Tibial artery (tissue), 4 donors: Measurements from ENCODE around the gene ZNF81.
"Not testable (repeated sequence)": the region's sequence is repeated elsewhere in the genome, so short reads cannot be mapped to it uniquely, and the experiment has no call there.

Source experiments
- DNase-seq, 2 donors: peaks; one replicate each; pipeline ENCODE4 v3.0.0-alpha.2; 2019
- H3K27ac ChIP-seq, 2 donors: fragments of 200-600 bp; sonication (generic) in 1 of 2; 1 replicate in 1 of 2; 2 replicates in 1 of 2; pipeline ENCODE4 v1.5.1; 2018 to 2019; ENCODE audit warnings: mild to moderate bottlenecking in 1 of 2
- H3K27me3 ChIP-seq, 2 donors: fragments of 200-600 bp; sonication (generic) in 1 of 2; one replicate each; pipeline versions ENCODE4 v1.5.1 to v1.6.0; 2016 to 2019
- H3K36me3 ChIP-seq, 3 donors: fragments of 200-600 bp; sonication (generic) in 2 of 3; one replicate each; pipeline ENCODE4 v1.5.1; 2016 to 2019; ENCODE audit warnings: mild to moderate bottlenecking in 2 of 3
- H3K4me1 ChIP-seq, 4 donors: fragments of 200-600 bp; sonication (generic) in 2 of 4; 1 replicate in 3 of 4; 2 replicates in 1 of 4; pipeline ENCODE4 v1.5.1; 2016 to 2019
- H3K4me3 ChIP-seq, 2 donors: fragments of 200-600 bp; sonication (generic) in 1 of 2; 1 replicate in 1 of 2; 2 replicates in 1 of 2; pipeline ENCODE4 v1.5.1; 2018 to 2019; ENCODE audit warnings: mild to moderate bottlenecking in 2 of 2
- H3K9me3 ChIP-seq, 3 donors: fragments of 200-600 bp; sonication (generic) in 1 of 3; one replicate each; pipeline ENCODE4 v1.5.1; 2016 to 2019
- intact Hi-C: fragments of 100-400 bp; cut with DNase I; formaldehyde crosslinking; loops from one replicate; pipeline ENCODE4 v1.15.0; 2023; ENCODE audit warnings: low total_unique reads
- TF ChIP-seq, protein P1 (sequence below), 2 experiments: fragments of 200-600 bp in 1 of 2; fragments of 450-650 bp in 1 of 2; IDR thresholded peaks; one replicate each; pipeline ENCODE4 v1.5.1; 2017 to 2019; ENCODE audit warnings: antibody characterized with exemption in 2 of 2, mild to moderate bottlenecking in 1 of 2, moderate library complexity in 1 of 2

The ZNF81 gene

DNA sequence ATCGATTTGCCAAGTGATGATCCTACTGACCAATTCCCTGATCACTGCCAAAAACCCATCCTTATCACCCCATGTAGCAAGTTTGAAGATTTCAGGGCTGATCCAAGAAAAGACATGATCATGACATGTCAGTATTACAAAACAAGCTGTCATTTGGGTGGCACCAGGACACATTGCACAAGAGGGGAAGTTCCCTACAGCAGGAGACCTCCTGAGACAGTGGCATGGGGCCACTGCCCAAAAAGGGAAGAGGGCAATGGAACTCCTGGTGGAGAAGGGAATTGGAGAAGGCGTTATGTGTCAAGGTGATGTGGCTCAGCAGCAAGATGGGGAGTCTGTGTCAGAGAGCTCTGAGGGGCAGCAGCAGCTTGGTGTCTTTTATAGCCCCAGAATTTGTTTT is 123.7 kb downstream of the ZNF81 start:
- TF ChIP-seq, protein P1, sequence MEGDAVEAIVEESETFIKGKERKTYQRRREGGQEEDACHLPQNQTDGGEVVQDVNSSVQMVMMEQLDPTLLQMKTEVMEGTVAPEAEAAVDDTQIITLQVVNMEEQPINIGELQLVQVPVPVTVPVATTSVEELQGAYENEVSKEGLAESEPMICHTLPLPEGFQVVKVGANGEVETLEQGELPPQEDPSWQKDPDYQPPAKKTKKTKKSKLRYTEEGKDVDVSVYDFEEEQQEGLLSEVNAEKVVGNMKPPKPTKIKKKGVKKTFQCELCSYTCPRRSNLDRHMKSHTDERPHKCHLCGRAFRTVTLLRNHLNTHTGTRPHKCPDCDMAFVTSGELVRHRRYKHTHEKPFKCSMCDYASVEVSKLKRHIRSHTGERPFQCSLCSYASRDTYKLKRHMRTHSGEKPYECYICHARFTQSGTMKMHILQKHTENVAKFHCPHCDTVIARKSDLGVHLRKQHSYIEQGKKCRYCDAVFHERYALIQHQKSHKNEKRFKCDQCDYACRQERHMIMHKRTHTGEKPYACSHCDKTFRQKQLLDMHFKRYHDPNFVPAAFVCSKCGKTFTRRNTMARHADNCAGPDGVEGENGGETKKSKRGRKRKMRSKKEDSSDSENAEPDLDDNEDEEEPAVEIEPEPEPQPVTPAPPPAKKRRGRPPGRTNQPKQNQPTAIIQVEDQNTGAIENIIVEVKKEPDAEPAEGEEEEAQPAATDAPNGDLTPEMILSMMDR (IDR thresholded peaks at IDR 0.05) = no peak
- no peaks in the 10 kb centered on the region for H3K36me3 ChIP-seq
- no peaks in the 10 kb centered on the region for H3K27me3 ChIP-seq
- peaks cover 0 to 7% (median 6%) of the 10 kb centered on the region in 3 donors for H3K9me3 ChIP-seq
- no peak overlapping the region for H3K4me3 ChIP-seq
- no peak overlapping the region for H3K27ac ChIP-seq
- H3K4me1 ChIP-seq = no peaks in the 10 kb centered on the region
- intact Hi-C loops = no loop called here
- no peak for DNase-seq

DNA sequence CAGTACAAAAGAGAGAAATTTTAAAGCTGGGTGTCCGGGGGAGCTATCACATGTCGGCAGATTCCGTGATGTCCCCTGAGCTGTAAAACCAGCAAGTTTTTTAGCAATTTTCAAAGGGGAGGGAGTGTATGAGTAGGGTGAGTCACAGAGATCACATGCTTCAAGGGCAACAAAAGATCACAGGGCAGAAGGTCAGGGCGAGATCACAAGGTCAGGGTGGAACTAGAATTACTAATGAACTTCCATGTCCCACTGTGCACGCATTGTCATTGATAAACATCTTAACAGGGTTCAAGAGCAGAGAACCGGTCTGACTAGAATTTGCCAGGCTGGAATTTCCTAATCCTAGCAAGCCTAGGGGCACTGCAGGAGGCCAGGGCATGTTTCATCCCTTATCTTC is 125.1 kb downstream of the ZNF81 start:
- H3K27ac ChIP-seq, H3K4me3 ChIP-seq, H3K27me3 ChIP-seq, DNase-seq, H3K4me1 ChIP-seq, intact Hi-C loops, H3K36me3 ChIP-seq: not testable (repeated sequence)
- peaks cover 0 to 18% (median 10%) of the 10 kb centered on the region in 3 donors for H3K9me3 ChIP-seq

DNA sequence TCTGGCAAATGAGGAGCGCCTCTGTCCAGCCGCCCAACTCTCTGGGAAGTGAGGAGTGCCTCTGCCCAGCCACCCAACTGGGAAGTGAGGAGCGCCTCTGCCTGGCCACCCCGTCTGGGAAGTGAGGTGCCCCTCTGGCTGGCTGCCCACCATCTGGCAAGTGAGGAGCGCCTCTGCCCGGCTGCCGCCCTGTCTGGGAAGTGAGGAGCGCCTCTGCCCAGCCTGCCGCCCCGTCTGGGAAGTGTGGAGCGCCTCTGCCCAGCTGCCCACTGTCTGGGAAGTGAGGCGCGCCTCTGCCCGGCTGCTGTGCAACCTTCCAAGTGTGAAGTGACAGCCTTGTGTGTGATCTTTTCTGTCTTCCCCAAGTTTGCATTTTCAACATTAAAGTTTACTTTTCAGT is 128.8 kb downstream of the ZNF81 start:
- DNase-seq, intact Hi-C loops: not testable (repeated sequence)
- peaks cover 0 to 40% (median 32%) of the 10 kb centered on the region in 3 donors for H3K9me3 ChIP-seq

More for the DNA sequence above, 128.8 kb downstream of the ZNF81 start:
- not testable (repeated sequence) for H3K4me1 ChIP-seq, H3K27me3 ChIP-seq, H3K4me3 ChIP-seq, H3K27ac ChIP-seq, H3K36me3 ChIP-seq
